Measurements from ENCODE around the gene DISP2. TPM values are rescaled to one million over a fixed set of nuclear protein-coding genes. Genes with fewer than 3 reads are reported as not detected.

DISP2 gene
- total and polyA plus RNA-seq, 2 experiments from 2014 or later = 1.3 to 2.2 TPM

GRCh38 chr15:40345225-40345866, 12.7 kb upstream of the DISP2 start:
- H3K4me3 ChIP-seq = no peak overlapping the region
- Mint-ChIP-seq H3K27me3 (ENCODE audit: insufficient read depth, low read depth, poor library complexity) (peaks cover 12% of the 10 kb centered on the region), H3K4me3 (no peak overlapping the region), H3K36me3 (ENCODE audit: low read depth) (no peaks in the 10 kb centered on the region; the same call in 2 of the 3 replicates), H3K4me1 (peaks cover 25% of the 10 kb centered on the region), H3K27ac (no peak overlapping the region), H3K9me3 (no peaks in the 10 kb centered on the region)
- no peak for ATAC-seq
- no peaks in the 10 kb centered on the region; the same call in 1 of the 2 replicates for H3K4me1 ChIP-seq (ENCODE audit: insufficient read depth)
- peak overlapping the region; percentile 12; the same call in 1 of the 2 replicates for H3K4me2 ChIP-seq
- no peak overlapping the region for H3K27ac ChIP-seq (ENCODE audit: low read depth)
- H3F3A ChIP-seq (replicated peaks; ENCODE audit: low read depth) = no peaks in the 10 kb centered on the region
- H3K36me3 ChIP-seq (ENCODE audit: insufficient read depth) = no peaks in the 10 kb centered on the region
- H3K9me2 ChIP-seq (ENCODE audit: insufficient read depth) = no peaks in the 10 kb centered on the region
- DNase-seq (ENCODE audit: low spot score) = no peak
- no peaks in the 10 kb centered on the region for H3K79me2 ChIP-seq (replicated peaks; ENCODE audit: insufficient read depth)
- no peaks in the 10 kb centered on the region for H4K20me1 ChIP-seq (replicated peaks; ENCODE audit: insufficient read depth)
- H3K27me3 ChIP-seq (ENCODE audit: insufficient read depth) = no peaks in the 10 kb centered on the region
- peak overlapping the region; percentile 76; the same call in 1 of the 2 replicates for H2AFZ ChIP-seq
- no peak for TF ChIP-seq ZNF462 (CRISPR knock-in tag; IDR thresholded peaks at IDR 0.05)
- no peak for TF ChIP-seq ZNF331 (CRISPR knock-in tag; IDR thresholded peaks at IDR 0.05; ENCODE audit: low read depth)

- H3K4me3 Mint-ChIP-seq = no peak overlapping the region
- TF ChIP-seq JUNB (IDR thresholded peaks at IDR 0.05; ENCODE audit: unreplicated experiment) = no peak
- no peak for TF ChIP-seq ZNF114 (CRISPR knock-in tag; IDR thresholded peaks at IDR 0.05)
- no peak for TF ChIP-seq ZNF331 (CRISPR knock-in tag; IDR thresholded peaks at IDR 0.05; ENCODE audit: low read depth)
- no peak for TF ChIP-seq ZNF462 (CRISPR knock-in tag; IDR thresholded peaks at IDR 0.05)
These were observed 12.0 kb upstream of the DISP2 start for GRCh38 chr15:40345867-40346578.

More at GRCh38 chr15:40345867-40346578, 12.0 kb upstream of the DISP2 start:
- ATAC-seq = no peak
- Mint-ChIP-seq H3K27ac (no peak overlapping the region), H3K27me3 (ENCODE audit: insufficient read depth, low read depth, poor library complexity) (peaks cover 12% of the 10 kb centered on the region), H3K9me3 (no peaks in the 10 kb centered on the region), H3K36me3 (ENCODE audit: low read depth) (no peaks in the 10 kb centered on the region; the same call in 2 of the 3 replicates), H3K4me1 (peaks cover 24% of the 10 kb centered on the region)
- DNase-seq (ENCODE audit: low spot score) = no peak
- Histone ChIP-seq H3K4me3 (no peak overlapping the region), H4K20me1 (replicated peaks; ENCODE audit: insufficient read depth) (no peaks in the 10 kb centered on the region), H3K9me2 (ENCODE audit: insufficient read depth) (no peaks in the 10 kb centered on the region), H3K36me3 (ENCODE audit: insufficient read depth) (no peaks in the 10 kb centered on the region), H3K27ac (ENCODE audit: low read depth) (no peak overlapping the region), H2AFZ (no peak overlapping the region), H3K27me3 (ENCODE audit: insufficient read depth) (no peaks in the 10 kb centered on the region), H3F3A (replicated peaks; ENCODE audit: low read depth) (no peaks in the 10 kb centered on the region), H3K4me2 (no peak overlapping the region), H3K79me2 (replicated peaks; ENCODE audit: insufficient read depth) (no peaks in the 10 kb centered on the region), H3K4me1 (ENCODE audit: insufficient read depth) (no peaks in the 10 kb centered on the region)

Data from GM23338 (cell line).